H1 (cell line): ENCODE data around the gene NMU. TPM values are rescaled to one million over a fixed set of nuclear protein-coding genes. Genes with fewer than 3 reads are reported as not detected.

Source experiments
- CTCF ChIA-PET: fragments of 300-600 bp; sonication (Branson Sonifier 250); formaldehyde crosslinking; loops from one replicate; lab custom pipeline; 2021; ENCODE audit not compliant: partially characterized antibody; lab: Charles Lee
- POLR2A ChIA-PET: fragments of 300-600 bp; sonication (Branson Sonifier 250); formaldehyde crosslinking; loops from one replicate; lab custom pipeline; 2021; ENCODE audit warnings: inconsistent platforms; ENCODE audit not compliant: partially characterized antibody; lab: Charles Lee
- DNase-seq, 2 experiments: peaks; one replicate each; pipeline versions ENCODE4 v3.0.0 to v3.0.0-alpha.2; 2010 to 2022; ENCODE audit warnings: low spot score in 2 of 2, low read depth in 1 of 2, mixed read lengths in 1 of 2
- FAIRE-seq: peaks from 2 replicates; lab custom pipeline; 2011; peaks lifted over from hg19 to GRCh38; lab: Jason Lieb, UNC
- H2AFZ ChIP-seq: 2 replicates; pipeline ENCODE4 v1.8.1; 2012; ENCODE audit warnings: low read length, inconsistent platforms
- H2AK5ac ChIP-seq: 2 replicates; pipeline ENCODE4 v1.6.1; 2013; ENCODE audit warnings: low read depth, low read length
- H2BK120ac ChIP-seq: replicated peaks from 2 replicates; pipeline ENCODE3; 2013; ENCODE audit warnings: low read depth, low read length, inconsistent platforms
- H2BK12ac ChIP-seq: 2 replicates; pipeline ENCODE4 v1.6.1; 2013; ENCODE audit warnings: low read depth, low read length
- H2BK15ac ChIP-seq: 2 replicates; pipeline ENCODE4 v1.6.1; 2013; ENCODE audit warnings: low read length
- H2BK20ac ChIP-seq: 2 replicates; pipeline ENCODE4 v1.6.1; 2013; ENCODE audit warnings: low read length
- H2BK5ac ChIP-seq: 2 replicates; pipeline ENCODE4 v1.6.1; 2013; ENCODE audit warnings: low read depth, low read length
- H3K14ac ChIP-seq: 2 replicates; pipeline ENCODE4 v1.6.1; 2013; ENCODE audit warnings: inconsistent platforms; ENCODE audit not compliant: insufficient read length
- H3K18ac ChIP-seq: 2 replicates; pipeline ENCODE4 v1.6.1; 2013; ENCODE audit warnings: low read length; ENCODE audit errors: extremely low read depth
- H3K23ac ChIP-seq: 2 replicates; pipeline ENCODE4 v1.6.1; 2013; ENCODE audit warnings: inconsistent platforms; ENCODE audit not compliant: insufficient read length
- H3K23me2 ChIP-seq: 2 replicates; pipeline ENCODE4 v1.6.1; 2013; ENCODE audit warnings: low read depth, low read length
- H3K27ac ChIP-seq: 2 replicates; pipeline ENCODE4 v1.6.1; 2011; ENCODE audit warnings: low read depth, low read length, inconsistent platforms
- H3K27me3 ChIP-seq, 4 experiments: replicated peaks in 1 of 4; 1 replicate in 1 of 4; 2 replicates in 3 of 4; pipeline versions ENCODE4 v1.6.1 to v1.8.1; 2011 to 2013; ENCODE audit warnings: low read length in 3 of 4, mild to moderate bottlenecking in 3 of 4, inconsistent platforms in 2 of 4, mixed read lengths in 2 of 4, moderate library complexity in 1 of 4; ENCODE audit not compliant: control insufficient read depth in 3 of 4, insufficient read depth in 3 of 4; ENCODE audit errors: extremely low read depth in 1 of 4
- H3K36me3 ChIP-seq, 4 experiments: 2 replicates each; pipeline versions ENCODE4 v1.6.1 to v1.8.1; 2011 to 2013; ENCODE audit warnings: mild to moderate bottlenecking in 4 of 4, low read length in 3 of 4, moderate library complexity in 2 of 4, control low read depth in 1 of 4, inconsistent platforms in 1 of 4; ENCODE audit not compliant: insufficient read depth in 4 of 4, control insufficient read depth in 2 of 4
- H3K4ac ChIP-seq: replicated peaks from 2 replicates; pipeline ENCODE3; 2013; ENCODE audit warnings: low read length, low read depth, mixed read lengths, inconsistent platforms; ENCODE audit not compliant: insufficient read length
- H3K4me1 ChIP-seq, 4 experiments: replicated peaks in 1 of 4; 1 replicate in 1 of 4; 2 replicates in 3 of 4; pipeline versions ENCODE4 v1.6.1 to v1.8.1; 2011 to 2013; ENCODE audit warnings: low read length in 3 of 4, inconsistent platforms in 2 of 4, mixed read lengths in 1 of 4; ENCODE audit not compliant: insufficient read depth in 4 of 4, control insufficient read depth in 3 of 4
- H3K4me2 ChIP-seq, 2 experiments: 2 replicates each; pipeline versions ENCODE4 v1.6.1 to v1.8.1; 2011 to 2013; ENCODE audit warnings: low read depth in 2 of 2, low read length in 2 of 2, control low read depth in 1 of 2, inconsistent platforms in 1 of 2, mild to moderate bottlenecking in 1 of 2; ENCODE audit not compliant: insufficient read depth in 1 of 2
- H3K4me3 ChIP-seq, 4 experiments: fragments of 200-600, 300-600 bp in 1 of 4; sonication (generic), shearing (Covaris generic), sonication (Bioruptor Twin) in 1 of 4; 2 replicates each; pipeline versions ENCODE4 v1.5.1 to v1.8.1; 2011 to 2016; ENCODE audit warnings: low read length in 4 of 4, low read depth in 3 of 4, control low read depth in 2 of 4, inconsistent platforms in 2 of 4, mild to moderate bottlenecking in 2 of 4, mixed read lengths in 1 of 4, moderate library complexity in 1 of 4; ENCODE audit not compliant: insufficient read depth in 2 of 4; ENCODE audit errors: extremely low read depth in 1 of 4
- H3K56ac ChIP-seq: replicated peaks from 2 replicates; pipeline ENCODE3; 2013; ENCODE audit warnings: low read depth, mild to moderate bottlenecking, mixed read lengths, low read length, inconsistent platforms; ENCODE audit not compliant: insufficient read length
- H3K79me1 ChIP-seq: 2 replicates; pipeline ENCODE4 v1.6.1; 2013; ENCODE audit warnings: low read depth, low read length, control low read depth
- H3K79me2 ChIP-seq, 2 experiments: 2 replicates each; pipeline versions ENCODE4 v1.6.1 to v1.8.1; 2012 to 2013; ENCODE audit warnings: low read length in 2 of 2, mild to moderate bottlenecking in 2 of 2, inconsistent platforms in 1 of 2; ENCODE audit not compliant: insufficient read depth in 2 of 2, control insufficient read depth in 1 of 2
- H3K9ac ChIP-seq, 4 experiments: replicated peaks in 1 of 4; 1 replicate in 1 of 4; 2 replicates in 3 of 4; pipeline versions ENCODE4 v1.6.1 to v1.8.1; 2011 to 2013; ENCODE audit warnings: low read depth in 3 of 4, low read length in 3 of 4, control low read depth in 2 of 4, mild to moderate bottlenecking in 2 of 4, moderate library complexity in 2 of 4, inconsistent platforms in 1 of 4; ENCODE audit errors: extremely low read depth in 1 of 4
- H3K9me3 ChIP-seq, 2 experiments: 2 replicates each; pipeline versions ENCODE4 v1.6.1 to v1.8.1; 2012 to 2013; ENCODE audit warnings: mild to moderate bottlenecking in 2 of 2, moderate library complexity in 2 of 2, control low read depth in 1 of 2, inconsistent platforms in 1 of 2, low read depth in 1 of 2, low read length in 1 of 2, mixed read lengths in 1 of 2; ENCODE audit not compliant: insufficient read depth in 2 of 2
- H4K20me1 ChIP-seq, 2 experiments: replicated peaks in 1 of 2; 2 replicates each; pipeline versions ENCODE3 to v1.8.1; 2011 to 2013; ENCODE audit warnings: inconsistent platforms in 2 of 2, low read length in 2 of 2, mild to moderate bottlenecking in 1 of 2; ENCODE audit not compliant: insufficient read depth in 2 of 2, control insufficient read depth in 1 of 2
- H4K5ac ChIP-seq: 2 replicates; pipeline ENCODE4 v1.6.1; 2013; ENCODE audit warnings: low read length, low read depth, mixed read lengths, inconsistent platforms; ENCODE audit not compliant: insufficient read length
- H4K8ac ChIP-seq: 2 replicates; pipeline ENCODE4 v1.8.0; 2013; ENCODE audit warnings: mild to moderate bottlenecking, moderate library complexity, low read length, inconsistent platforms; ENCODE audit not compliant: insufficient read depth; ENCODE audit errors: extremely low read depth
- H4K91ac ChIP-seq: replicated peaks from 2 replicates; pipeline ENCODE3; 2013; ENCODE audit warnings: low read length, mixed read lengths, inconsistent platforms; ENCODE audit not compliant: insufficient read length
- BCL11A ChIP-seq, 2 experiments: IDR thresholded peaks; one replicate each; pipeline ENCODE4 v1.6.1; 2011; ENCODE audit warnings: low read depth in 2 of 2, low read length in 2 of 2, mild to moderate bottlenecking in 2 of 2
- WGBS, 2 experiments: shearing (Covaris generic) in 1 of 2; methylation state at CpG; one replicate each; pipeline versions ENCODE4 v1.1.6 to v1.1.7; 2013 to 2015; ENCODE audit warnings: low lambda C conversion rate in 2 of 2, mixed read lengths in 2 of 2, inconsistent platforms in 1 of 2, low coverage in 1 of 2, missing lambda C conversion rate in 1 of 2; ENCODE audit not compliant: insufficient replicate concordance in 2 of 2, insufficient coverage in 1 of 2, insufficient read length in 1 of 2; ENCODE audit errors: extremely low coverage in 1 of 2, missing lambda C conversion rate in 1 of 2; 5-methylcytosine and 5-hydroxymethylcytosine counted together
- polyA plus RNA-seq, 7 experiments: library from polyadenylated mRNA; depleted of rRNA in 3 of 7; stranded (reverse) in 5 of 7; unstranded in 2 of 7; fragments of >200 nt in 5 of 7; fragments of 200-250 nt in 2 of 7; gene quantifications; 1 replicate in 5 of 7; 2 replicates in 1 of 7; 4 replicates in 1 of 7; pipeline versions ENCODE4 v1.2.1 to v1.2.3, GENCODE V29; 2011 to 2013; ENCODE audit warnings: missing spikeins in 2 of 7, mixed read lengths in 2 of 7
- total RNA-seq: library from RNA; stranded (reverse); fragmentation: NEBNext Ultra II Directional; extraction: Animal tissue kit (Norgen Biotek cat#: 25700); gene quantifications from 2 replicates; pipeline ENCODE4 v1.2.1, GENCODE V29; 2021
- TF ChIP-seq, protein P1 (sequence below): IDR thresholded peaks from 2 replicates; pipeline ENCODE4 v1.6.1; 2011; ENCODE audit warnings: low read depth, mild to moderate bottlenecking, low read length; ENCODE audit not compliant: insufficient read depth

NMU gene
- total and polyA plus RNA-seq, 2 of the 8 experiments (the other 6 are each of a cell fraction or from before 2014, with no cell fraction given), result 30.5 to 50.4 TPM

DNA sequence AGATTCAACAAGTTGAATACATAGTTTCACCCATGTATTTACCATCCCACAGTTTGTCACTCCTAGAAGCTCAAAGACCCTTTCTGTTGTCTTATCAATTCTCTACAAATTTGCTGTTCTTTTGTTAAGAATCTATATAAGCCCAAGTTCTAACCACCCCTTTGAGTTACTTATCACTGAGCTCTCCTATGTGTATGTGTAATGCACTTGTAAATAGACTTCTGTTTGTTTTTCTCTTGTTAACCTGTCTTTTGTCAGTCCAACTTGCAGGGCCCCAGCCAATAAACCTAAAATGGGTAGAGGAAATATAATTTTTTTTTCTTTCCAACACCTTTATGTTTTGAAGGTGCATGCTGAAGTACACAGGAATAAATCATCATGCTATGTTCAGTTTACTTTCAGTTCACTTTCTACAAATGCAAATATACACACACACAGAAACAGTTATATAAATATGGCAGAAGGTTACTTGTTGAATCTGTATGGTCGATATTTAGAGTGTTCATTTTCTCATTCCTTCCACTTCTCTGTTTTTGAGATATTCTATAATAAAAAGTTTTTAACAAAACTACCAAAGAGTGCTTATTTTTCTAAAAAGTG is 67.1 kb downstream of the NMU start:
- no peaks in the 10 kb centered on the region for H3K36me3 ChIP-seq
- CTCF ChIA-PET, result no interaction called here
- no peak overlapping the region for H3K9ac ChIP-seq

More for the DNA sequence above, 67.1 kb downstream of the NMU start:
- no peak overlapping the region for H2AK5ac ChIP-seq
- WGBS, 2 experiments, result 100% methylated on average over 1 of the region's 1 CpG; no CpG with 5 or more reads in 1 of the 2 experiments
- no peaks in the 10 kb centered on the region for H3K79me1 ChIP-seq
- peaks cover 0 to 4% (median 0%) of the 10 kb centered on the region in 4 experiments; a peak in 2 of 7 replicates for H3K4me1 ChIP-seq
- POLR2A ChIA-PET, result no interaction called here
- no peak overlapping the region for H2BK20ac ChIP-seq
- no peak overlapping the region for H3K23ac ChIP-seq
- no peak overlapping the region for H4K8ac ChIP-seq
- H2BK15ac ChIP-seq, result no peak overlapping the region
- H3K4me3 ChIP-seq, result no peak overlapping the region
- no peak overlapping the region for H4K91ac ChIP-seq
- FAIRE-seq (no peak), DNase-seq (no peak)
- no peak overlapping the region for H2BK120ac ChIP-seq
- no peak overlapping the region for H3K56ac ChIP-seq
- no peak overlapping the region for H2BK12ac ChIP-seq
- no peaks in the 10 kb centered on the region for H3K23me2 ChIP-seq
- H3K9me3 ChIP-seq, result no peaks in the 10 kb centered on the region; a peak in 1 of 4 replicates
- no peaks in the 10 kb centered on the region for H3K79me2 ChIP-seq
- TF ChIP-seq, protein P1, sequence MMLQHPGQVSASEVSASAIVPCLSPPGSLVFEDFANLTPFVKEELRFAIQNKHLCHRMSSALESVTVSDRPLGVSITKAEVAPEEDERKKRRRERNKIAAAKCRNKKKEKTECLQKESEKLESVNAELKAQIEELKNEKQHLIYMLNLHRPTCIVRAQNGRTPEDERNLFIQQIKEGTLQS, result no peak
- no peak for TF ChIP-seq BCL11A (IDR thresholded peaks at IDR 0.05; ENCODE audit: low read depth in 2 of 2, low read length in 2 of 2)
- H4K20me1 ChIP-seq, result no peaks in the 10 kb centered on the region
- H4K5ac ChIP-seq, result no peak overlapping the region
- H3K4ac ChIP-seq, result no peak overlapping the region
- no peak overlapping the region for H2BK5ac ChIP-seq
- H2AFZ ChIP-seq, result no peak overlapping the region
- H3K14ac ChIP-seq, result no peak overlapping the region
- H3K27ac ChIP-seq, result no peak overlapping the region
- no peak overlapping the region for H3K4me2 ChIP-seq
- no peaks in the 10 kb centered on the region for H3K27me3 ChIP-seq
- no peak overlapping the region for H3K18ac ChIP-seq
